Cardiac muscle cell (in vitro differentiated cells and primary cell): Measurements from ENCODE around the gene PROZ. TPM values are rescaled to one million over a fixed set of nuclear protein-coding genes. Genes with fewer than 3 reads are reported as not detected.
A peak's percentile ranks its signal among the peaks of the same experiment; 100 is the strongest.

Source experiments
- DNase-seq, 2 donors: peaks; one replicate each; pipeline versions ENCODE4 v3.0.0 to v3.0.0-alpha.2; 2010 to 2017; ENCODE audit warnings: low read depth in 1 of 2, low spot score in 1 of 2
- H3K27ac ChIP-seq: fragments of 200-600 bp; sonication (generic); 2 replicates; pipeline ENCODE4 v1.5.1; 2016
- H3K27me3 ChIP-seq: fragments of 200-600 bp; sonication (generic); 2 replicates; pipeline ENCODE4 v1.6.0; 2016; ENCODE audit warnings: control low read depth
- H3K36me3 ChIP-seq: fragments of 200-600 bp; sonication (generic); 2 replicates; pipeline ENCODE4 v1.5.1; 2016; ENCODE audit warnings: control low read depth
- H3K4me1 ChIP-seq: fragments of 200-600 bp; sonication (generic); 2 replicates; pipeline ENCODE4 v1.8.1; 2017; ENCODE audit warnings: low read depth, mild to moderate bottlenecking, mixed run types
- H3K4me3 ChIP-seq: fragments of 200-600 bp; sonication (generic); 2 replicates; pipeline ENCODE4 v1.5.1; 2016; ENCODE audit warnings: mild to moderate bottlenecking
- H3K9me3 ChIP-seq: fragments of 200-600 bp; sonication (generic); 2 replicates; pipeline ENCODE4 v1.5.1; 2017; ENCODE audit warnings: low read depth, mild to moderate bottlenecking, control low read depth
- polyA plus RNA-seq: library from polyadenylated mRNA; unstranded; fragments of >200 nt; fragmentation: Nextera tagmentation; extraction: Ambion mirVana; gene quantifications from 2 replicates; pipeline ENCODE4 v1.2.1, GENCODE V29; 2016
- total RNA-seq: library from RNA; depleted of rRNA; stranded (reverse); fragments of >200 nt; gene quantifications from 2 replicates; pipeline ENCODE4 v1.2.3, GENCODE V29; 2016
- TF ChIP-seq, protein P1 (sequence below): IDR thresholded peaks from 2 replicates; pipeline ENCODE4 v1.5.1; 2012; ENCODE audit warnings: low read depth, mild to moderate bottlenecking, low read length

The PROZ gene
- total and polyA plus RNA-seq, 2 experiments from 2014 or later, result 0.42 TPM; not detected in 1

DNA sequence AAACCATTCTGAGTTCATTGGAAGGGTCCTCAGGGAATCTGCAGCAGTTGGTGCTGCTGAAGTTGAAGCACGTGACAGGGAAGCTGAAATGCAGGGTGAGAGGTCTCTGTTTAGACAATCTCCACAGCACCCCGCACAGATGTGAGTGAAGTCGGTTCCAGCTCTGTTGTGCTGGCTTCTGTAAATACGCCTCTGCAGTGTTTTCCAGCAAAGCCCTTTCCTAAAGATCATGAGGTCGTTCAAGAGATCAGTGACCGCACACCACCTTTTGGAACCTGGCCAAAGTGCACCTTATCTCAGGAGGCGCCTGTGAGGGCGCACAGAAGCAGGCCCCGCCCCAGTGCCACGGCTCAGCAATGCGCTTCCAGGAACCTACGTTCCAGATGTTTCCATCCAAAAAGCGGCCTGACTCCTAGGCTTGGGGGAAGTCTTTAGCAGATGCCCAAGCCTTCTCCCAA, 61.7 kb downstream of the PROZ start:
- H3K27me3 ChIP-seq, result no peaks in the 10 kb centered on the region
- no peak for DNase-seq
- peaks cover 31% of the 10 kb centered on the region for H3K4me1 ChIP-seq
- no peak overlapping the region for H3K27ac ChIP-seq
- H3K4me3 ChIP-seq, result no peak overlapping the region
- peaks cover 7% of the 10 kb centered on the region for H3K36me3 ChIP-seq
- H3K9me3 ChIP-seq, result no peaks in the 10 kb centered on the region
- TF ChIP-seq, protein P1, sequence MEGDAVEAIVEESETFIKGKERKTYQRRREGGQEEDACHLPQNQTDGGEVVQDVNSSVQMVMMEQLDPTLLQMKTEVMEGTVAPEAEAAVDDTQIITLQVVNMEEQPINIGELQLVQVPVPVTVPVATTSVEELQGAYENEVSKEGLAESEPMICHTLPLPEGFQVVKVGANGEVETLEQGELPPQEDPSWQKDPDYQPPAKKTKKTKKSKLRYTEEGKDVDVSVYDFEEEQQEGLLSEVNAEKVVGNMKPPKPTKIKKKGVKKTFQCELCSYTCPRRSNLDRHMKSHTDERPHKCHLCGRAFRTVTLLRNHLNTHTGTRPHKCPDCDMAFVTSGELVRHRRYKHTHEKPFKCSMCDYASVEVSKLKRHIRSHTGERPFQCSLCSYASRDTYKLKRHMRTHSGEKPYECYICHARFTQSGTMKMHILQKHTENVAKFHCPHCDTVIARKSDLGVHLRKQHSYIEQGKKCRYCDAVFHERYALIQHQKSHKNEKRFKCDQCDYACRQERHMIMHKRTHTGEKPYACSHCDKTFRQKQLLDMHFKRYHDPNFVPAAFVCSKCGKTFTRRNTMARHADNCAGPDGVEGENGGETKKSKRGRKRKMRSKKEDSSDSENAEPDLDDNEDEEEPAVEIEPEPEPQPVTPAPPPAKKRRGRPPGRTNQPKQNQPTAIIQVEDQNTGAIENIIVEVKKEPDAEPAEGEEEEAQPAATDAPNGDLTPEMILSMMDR, result no peak

DNA sequence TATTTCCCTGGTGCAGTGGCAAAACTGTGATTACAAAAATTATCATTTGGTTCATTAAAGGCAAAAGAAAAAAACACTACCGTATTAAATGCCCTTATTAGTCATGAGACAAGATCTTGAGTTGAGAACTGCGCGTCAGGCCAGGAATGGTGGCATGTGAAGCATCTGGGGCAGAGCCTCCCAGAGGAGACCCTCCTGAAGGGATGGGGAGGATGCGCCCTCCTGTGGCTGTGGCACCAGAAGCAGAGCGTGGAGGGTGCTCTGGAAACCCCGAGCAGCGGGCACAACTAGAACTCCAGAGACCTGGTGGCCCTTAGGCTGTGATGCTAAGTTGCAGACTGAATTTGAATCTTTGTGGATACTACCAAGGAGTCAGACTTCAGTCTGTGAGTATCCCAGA, 62.4 kb downstream of the PROZ start:
- Histone ChIP-seq H3K27ac (no peak overlapping the region), H3K36me3 (peaks cover 10% of the 10 kb centered on the region), H3K27me3 (no peaks in the 10 kb centered on the region), H3K4me1 (peaks cover 25% of the 10 kb centered on the region), H3K4me3 (no peak overlapping the region), H3K9me3 (no peaks in the 10 kb centered on the region)
- TF ChIP-seq, protein P1, result peak; percentile 13
- no peak for DNase-seq

Other genes with a start within 250 kb of the PROZ start
- 32.0 and 38.6 TPM in 2 replicates for gene MCF2L, start 189.4 kb upstream of the PROZ start, total RNA-seq
- gene MCF2L, start 189.4 kb upstream of the PROZ start, polyA plus RNA-seq, result 23.7 and 27.6 TPM in 2 replicates
- gene F7, start 52.9 kb upstream of the PROZ start, total RNA-seq, result 0.83 and 1.2 TPM in 2 replicates
- not detected in 2 replicates for gene F7, start 52.9 kb upstream of the PROZ start, polyA plus RNA-seq
- 5.5 and 6.6 TPM in 2 replicates for gene F10, start 35.8 kb upstream of the PROZ start, total RNA-seq
- gene F10, start 35.8 kb upstream of the PROZ start, polyA plus RNA-seq, result 4.0 and 6.6 TPM in 2 replicates
- gene PCID2, start 50.0 kb downstream of the PROZ start, total RNA-seq, result 42.7 and 57.6 TPM in 2 replicates
- 52.4 and 67.0 TPM in 2 replicates for gene PCID2, start 50.0 kb downstream of the PROZ start, polyA plus RNA-seq
- gene CUL4A, start 51.0 kb downstream of the PROZ start, total RNA-seq, result 89.3 and 127 TPM in 2 replicates
- 57.7 and 71.1 TPM in 2 replicates for gene CUL4A, start 51.0 kb downstream of the PROZ start, polyA plus RNA-seq
- 43.8 and 68.6 TPM in 2 replicates for gene LAMP1, start 138.6 kb downstream of the PROZ start, total RNA-seq
- gene LAMP1, start 138.6 kb downstream of the PROZ start, polyA plus RNA-seq, result 60.8 and 83.7 TPM in 2 replicates
- gene GRTP1, start 205.5 kb downstream of the PROZ start, total RNA-seq, result 18.2 and 24.9 TPM in 2 replicates
- 20.1 and 31.6 TPM in 2 replicates for gene GRTP1, start 205.5 kb downstream of the PROZ start, polyA plus RNA-seq